Measurements from ENCODE around the gene NFASC.

DNA sequence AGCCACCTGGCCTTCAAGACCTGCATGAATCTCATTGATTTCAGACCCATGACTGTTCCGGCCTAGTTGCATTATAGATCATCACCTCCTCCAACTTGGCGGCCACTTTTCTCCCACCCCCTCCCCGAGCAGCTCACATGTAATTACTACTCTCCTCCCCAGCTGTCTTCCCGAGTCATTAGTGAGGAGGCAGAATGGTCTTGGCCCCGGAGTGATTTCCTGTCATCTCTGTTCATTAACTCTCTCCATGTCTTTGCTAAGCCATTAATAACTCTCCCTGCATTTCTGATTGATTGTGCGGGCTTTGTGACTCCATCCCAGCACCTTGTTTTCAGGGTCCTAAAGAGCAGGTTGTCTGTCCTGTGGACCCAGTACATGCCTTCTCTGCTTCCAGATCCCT, 96.8 kb downstream of the NFASC start:
- no peak for TF ChIP-seq EZH2 (IDR thresholded peaks at IDR 0.05)
- no peak for TF ChIP-seq POLR2AphosphoS5 (IDR thresholded peaks at IDR 0.05; ENCODE audit: borderline replicate concordance, low read depth, low read length)
